GM12891 (cell line): ENCODE measurements around the gene CSPG4.
A peak's percentile ranks its signal among the peaks of the same experiment; 100 is the strongest.
"Not testable (repeated sequence)": the region's sequence is repeated elsewhere in the genome, so short reads cannot be mapped to it uniquely, and the experiment has no call there.

Source experiments
- DNase-seq: peaks from one replicate; pipeline ENCODE4 v3.0.0; 2011; ENCODE audit warnings: low spot score; ENCODE audit not compliant: insufficient read length
- FAIRE-seq: peaks from 2 replicates; lab custom pipeline; 2011; peaks lifted over from hg19 to GRCh38; lab: Jason Lieb, UNC
- PAX5 ChIP-seq: IDR thresholded peaks from 2 replicates; pipeline ENCODE4 v1.6.1; 2011; ENCODE audit warnings: low read length, moderate library complexity, mild to moderate bottlenecking; ENCODE audit not compliant: insufficient read depth, severe bottlenecking
- POLR2A ChIP-seq: IDR thresholded peaks from 2 replicates; pipeline ENCODE4 v1.6.1; 2011; ENCODE audit warnings: low read depth, low read length, control low read depth
- POLR2AphosphoS5 ChIP-seq: IDR thresholded peaks from 2 replicates; pipeline ENCODE4 v1.6.1; 2011; ENCODE audit warnings: low read depth, low read length, control low read depth
- POU2F2 ChIP-seq: IDR thresholded peaks from 2 replicates; pipeline ENCODE4 v1.6.1; 2011; ENCODE audit warnings: low read depth, mild to moderate bottlenecking, control low read depth, low read length, moderate library complexity
- SPI1 ChIP-seq: IDR thresholded peaks from 2 replicates; pipeline ENCODE4 v1.6.1; 2011; ENCODE audit warnings: low read depth, low read length, control low read depth
- TAF1 ChIP-seq: IDR thresholded peaks from 2 replicates; pipeline ENCODE4 v1.6.1; 2011; ENCODE audit warnings: low read depth, low read length, control low read depth

The CSPG4 gene

GRCh38 chr15:75697523-75697922 lies 15.1 kb downstream of the CSPG4 start:
- DNase-seq = no peak
- TF ChIP-seq POLR2A (no peak), SPI1 (no peak), TAF1 (no peak), POLR2AphosphoS5 (no peak), POU2F2 (no peak), PAX5 (no peak)
- no peak for FAIRE-seq

GRCh38 chr15:75696854-75697259 lies 15.8 kb downstream of the CSPG4 start:
- DNase-seq (no peak), FAIRE-seq (no peak)
- no peak for TF ChIP-seq TAF1
- no peak for TF ChIP-seq PAX5
- no peak for TF ChIP-seq POLR2AphosphoS5
- no peak for TF ChIP-seq SPI1
- no peak for TF ChIP-seq POU2F2
- TF ChIP-seq POLR2A = no peak

GRCh38 chr15:75696311-75696720 lies 16.3 kb downstream of the CSPG4 start:
- TF ChIP-seq PAX5 (no peak), POU2F2 (no peak), POLR2AphosphoS5 (no peak), TAF1 (no peak), POLR2A (no peak), SPI1 (no peak)
- FAIRE-seq (peak; percentile 76), DNase-seq (no peak)

- FAIRE-seq = peak; percentile 76
- no peak for DNase-seq
- TF ChIP-seq POU2F2 (no peak), POLR2A (no peak), PAX5 (no peak), SPI1 (no peak), POLR2AphosphoS5 (no peak), TAF1 (no peak)
Measured at GRCh38 chr15:75695634-75696310, 16.9 kb downstream of the CSPG4 start.

- FAIRE-seq (no peak), DNase-seq (no peak)
Measured at GRCh38 chr15:75695220-75695619, 17.4 kb downstream of the CSPG4 start.

GRCh38 chr15:75694241-75695182 lies 18.1 kb downstream of the CSPG4 start:
- TF ChIP-seq SPI1 (no peak), POU2F2 (no peak), POLR2A (no peak), POLR2AphosphoS5 (no peak)
- peak; percentile 83 for FAIRE-seq
- DNase-seq = no peak

More at GRCh38 chr15:75695220-75695619, 17.4 kb downstream of the CSPG4 start:
- TF ChIP-seq SPI1 (peak; percentile 15; the same call in 1 of the 2 replicates), POLR2AphosphoS5 (no peak)

- no peak for DNase-seq
- TF ChIP-seq POLR2A (no peak), POLR2AphosphoS5 (no peak), SPI1 (no peak), PAX5 (no peak), TAF1 (no peak), POU2F2 (no peak)
- no peak for FAIRE-seq
Measured at GRCh38 chr15:75693501-75694240, 19.0 kb downstream of the CSPG4 start.

GRCh38 chr15:75693028-75693427 lies 19.6 kb downstream of the CSPG4 start:
- FAIRE-seq = peak; percentile 13
- DNase-seq = not testable (repeated sequence)

- FAIRE-seq, DNase-seq: not testable (repeated sequence)
Measured at GRCh38 chr15:75692311-75692710, 20.3 kb downstream of the CSPG4 start.

- not testable (repeated sequence) for FAIRE-seq, DNase-seq
Measured at GRCh38 chr15:75689429-75689828, 23.2 kb downstream of the CSPG4 start.
